HepG2 (cell line): ENCODE measurements around the gene ATOSB. TPM values are rescaled to one million over a fixed set of nuclear protein-coding genes. Genes with fewer than 3 reads are reported as not detected.

Experiments used
- ADNP ChIP-seq: sonication (generic); formaldehyde crosslinking; IDR thresholded peaks from 2 replicates; pipeline ENCODE4 v1.4.0; 2020; ENCODE audit warnings: missing genetic modification reagents
- ARHGAP35 ChIP-seq: sonication (generic); formaldehyde crosslinking; IDR thresholded peaks from 2 replicates; pipeline ENCODE4 v1.9.0; 2022; ENCODE audit warnings: mild to moderate bottlenecking, inconsistent platforms, moderate library complexity, missing genetic modification reagents, borderline replicate concordance
- EHMT2 ChIP-seq: fragments of 200-600 bp; sonication (generic); IDR thresholded peaks from 2 replicates; pipeline ENCODE4 v1.7.0; 2017; ENCODE audit warnings: antibody characterized with exemption, low read depth, low read length, borderline replicate concordance
- RAD51 ChIP-seq: fragments of 450-650 bp; IDR thresholded peaks from 2 replicates; pipeline ENCODE4 v1.6.1; 2016; ENCODE audit warnings: borderline replicate concordance
- RBM22 ChIP-seq: fragments of 200-400 bp; formaldehyde crosslinking; optimal IDR thresholded peaks from 2 replicates; pipeline ENCODE3; 2017; ENCODE audit warnings: mild to moderate bottlenecking, low read length, moderate library complexity
- RXRA ChIP-seq: sonication (generic); formaldehyde crosslinking; IDR thresholded peaks from 2 replicates; pipeline ENCODE4 v1.5.1; 2020; ENCODE audit warnings: missing genetic modification reagents
- TBL1XR1 ChIP-seq: fragments of 150-350 bp; IDR thresholded peaks from 2 replicates; pipeline ENCODE4 v1.6.1; 2014; ENCODE audit warnings: borderline replicate concordance, low read length; ENCODE audit not compliant: partially characterized antibody
- ZFP36L1 ChIP-seq: sonication (generic); formaldehyde crosslinking; IDR thresholded peaks from 2 replicates; pipeline ENCODE4 v1.8.0; 2022; ENCODE audit warnings: mild to moderate bottlenecking, missing genetic modification reagents, moderate library complexity
- ZFYVE20 ChIP-seq: sonication (generic); formaldehyde crosslinking; IDR thresholded peaks from 2 replicates; pipeline ENCODE4 v1.8.0; 2023; ENCODE audit warnings: low read depth, mild to moderate bottlenecking, moderate library complexity, missing genetic modification reagents, borderline replicate concordance
- ZKSCAN5 ChIP-seq: sonication (generic); formaldehyde crosslinking; IDR thresholded peaks from 2 replicates; pipeline ENCODE4 v1.5.1; 2020; ENCODE audit warnings: mild to moderate bottlenecking, missing genetic modification reagents
- ZMYM2 ChIP-seq: sonication (generic); formaldehyde crosslinking; IDR thresholded peaks from 2 replicates; pipeline ENCODE4 v1.8.0; 2022; ENCODE audit warnings: mild to moderate bottlenecking, missing genetic modification reagents
- ZNF20 ChIP-seq: sonication (generic); formaldehyde crosslinking; IDR thresholded peaks from 2 replicates; pipeline ENCODE4 v1.4.0; 2020; ENCODE audit warnings: mild to moderate bottlenecking, moderate library complexity, missing genetic modification reagents
- ZNF274 ChIP-seq: sonication (generic); formaldehyde crosslinking; IDR thresholded peaks from 2 replicates; pipeline ENCODE4 v1.5.1; 2020; ENCODE audit warnings: mild to moderate bottlenecking, missing genetic modification reagents
- ZNF335 ChIP-seq: sonication (generic); formaldehyde crosslinking; IDR thresholded peaks from 2 replicates; pipeline ENCODE4 v1.4.0; 2020; ENCODE audit warnings: missing genetic modification reagents
- ZNF431 ChIP-seq: sonication (generic); formaldehyde crosslinking; IDR thresholded peaks from 2 replicates; pipeline ENCODE4 v1.9.0; 2022; ENCODE audit warnings: missing genetic modification reagents, low read depth, mild to moderate bottlenecking, borderline replicate concordance
- ZNF557 ChIP-seq: sonication (generic); formaldehyde crosslinking; IDR thresholded peaks from 2 replicates; pipeline ENCODE4 v1.4.0; 2020; ENCODE audit warnings: missing genetic modification reagents
- ZNF670 ChIP-seq: sonication (generic); formaldehyde crosslinking; IDR thresholded peaks from 2 replicates; pipeline ENCODE4 v1.8.0; 2022; ENCODE audit warnings: mild to moderate bottlenecking, missing genetic modification reagents, borderline replicate concordance
- polyA plus RNA-seq, 8 experiments: library from polyadenylated mRNA; depleted of rRNA in 3 of 8; stranded (reverse) in 7 of 8; unstranded in 1 of 8; fragments of >200 nt; fragmentation: Illumina TruSeq in 4 of 8; extraction: Trizol in 4 of 8; gene quantifications; 2 replicates each; pipeline versions ENCODE4 v1.2.1 to v1.2.3, GENCODE V29; 2011 to 2016; ENCODE audit warnings: low read depth in 4 of 8, missing spikeins in 1 of 8, mixed read lengths in 1 of 8; ENCODE audit not compliant: insufficient read depth in 1 of 8
- total RNA-seq, 5 experiments: library from RNA; depleted of rRNA; stranded (reverse); fragments of >200 nt; fragmentation: Illumina TruSeq; extraction: Trizol; gene quantifications; 2 replicates each; pipeline ENCODE4 v1.2.3, GENCODE V29; 2016; ENCODE audit warnings: low read depth in 1 of 5
- TF ChIP-seq, protein P1 (sequence below): sonication (generic); formaldehyde crosslinking; IDR thresholded peaks from 2 replicates; pipeline ENCODE4 v1.5.0; 2020; ENCODE audit warnings: mild to moderate bottlenecking, missing genetic modification reagents
- TF ChIP-seq, protein P2 (sequence below): sonication (generic); formaldehyde crosslinking; IDR thresholded peaks from 2 replicates; pipeline ENCODE4 v1.5.1; 2020; ENCODE audit warnings: missing genetic modification reagents, mild to moderate bottlenecking, borderline replicate concordance
- TF ChIP-seq, protein P3 (sequence below): sonication (generic); formaldehyde crosslinking; IDR thresholded peaks from 2 replicates; pipeline ENCODE4 v1.5.0; 2020; ENCODE audit warnings: missing genetic modification reagents
- TF ChIP-seq, protein P4 (sequence below): sonication (generic); formaldehyde crosslinking; IDR thresholded peaks from 2 replicates; pipeline ENCODE4 v1.8.0; 2022; ENCODE audit warnings: mild to moderate bottlenecking, missing genetic modification reagents, moderate library complexity
- TF ChIP-seq, protein P5 (sequence below): sonication (generic); formaldehyde crosslinking; IDR thresholded peaks from 2 replicates; pipeline ENCODE4 v1.4.0; 2020; ENCODE audit warnings: missing genetic modification reagents

ATOSB gene
- total and polyA plus RNA-seq, 2 of the 13 experiments (the other 11 are each of a cell fraction or from before 2014, with no cell fraction given) = 1.9 to 6.4 TPM

DNA sequence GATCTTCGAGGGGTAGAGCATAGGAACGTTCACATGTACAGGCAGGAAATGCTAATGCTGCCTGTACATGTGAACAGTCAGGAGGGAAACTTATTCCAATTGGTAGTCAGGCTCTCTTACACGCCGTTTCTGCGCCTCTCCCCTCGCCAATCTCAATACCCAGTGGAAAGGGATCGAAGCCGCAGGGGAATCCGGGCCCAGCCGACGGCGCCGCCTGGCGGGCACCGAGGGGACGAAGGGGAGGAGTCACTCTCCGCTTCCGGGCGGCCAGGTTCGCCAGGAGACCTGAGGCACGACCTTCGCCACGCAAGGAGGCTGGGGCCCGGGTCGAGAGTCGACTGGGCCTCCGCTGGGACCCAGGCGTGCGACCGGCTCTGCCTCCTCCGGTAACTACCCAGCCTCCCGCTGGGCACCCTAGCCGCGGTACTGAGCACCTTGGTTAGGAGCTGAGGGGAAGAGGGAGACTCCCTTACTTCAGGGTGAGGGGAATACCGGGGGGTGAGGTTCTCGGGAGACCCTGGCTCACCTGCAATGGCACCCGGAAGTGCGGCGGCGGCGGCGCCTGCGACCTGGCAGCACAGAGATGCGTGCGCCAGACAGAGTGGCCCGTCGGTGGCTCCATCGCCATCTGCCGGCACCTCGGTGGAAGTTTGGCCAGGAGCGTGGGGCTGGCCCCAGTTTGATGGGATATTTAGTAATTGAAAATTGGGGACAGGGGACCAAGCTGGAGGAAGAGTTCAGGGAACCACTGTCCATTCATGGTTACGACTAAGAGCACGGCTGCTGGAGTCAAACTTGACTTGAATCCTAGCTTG, 19.4 kb downstream of the ATOSB start, which contains the start of gene PIGO (continued):
- peak; percentile 38 for TF ChIP-seq RBM22
- TF ChIP-seq ARHGAP35 = peak; percentile 98
- TF ChIP-seq ZMYM2 (CRISPR knock-in tag) = no peak; the same call in 1 of the 2 replicates
- TF ChIP-seq RXRA = peak; percentile 89
- no peak for TF ChIP-seq ZFYVE20 (CRISPR knock-in tag)
- TF ChIP-seq TBL1XR1 = no peak
- 0 out of 2 replicates have a peak, but pooled peaks have one; percentile 55 for TF ChIP-seq ZKSCAN5 (CRISPR knock-in tag)
- TF ChIP-seq ADNP (CRISPR knock-in tag) = no peak
- TF ChIP-seq ZNF20 (CRISPR knock-in tag) = no peak
- TF ChIP-seq, protein P1, sequence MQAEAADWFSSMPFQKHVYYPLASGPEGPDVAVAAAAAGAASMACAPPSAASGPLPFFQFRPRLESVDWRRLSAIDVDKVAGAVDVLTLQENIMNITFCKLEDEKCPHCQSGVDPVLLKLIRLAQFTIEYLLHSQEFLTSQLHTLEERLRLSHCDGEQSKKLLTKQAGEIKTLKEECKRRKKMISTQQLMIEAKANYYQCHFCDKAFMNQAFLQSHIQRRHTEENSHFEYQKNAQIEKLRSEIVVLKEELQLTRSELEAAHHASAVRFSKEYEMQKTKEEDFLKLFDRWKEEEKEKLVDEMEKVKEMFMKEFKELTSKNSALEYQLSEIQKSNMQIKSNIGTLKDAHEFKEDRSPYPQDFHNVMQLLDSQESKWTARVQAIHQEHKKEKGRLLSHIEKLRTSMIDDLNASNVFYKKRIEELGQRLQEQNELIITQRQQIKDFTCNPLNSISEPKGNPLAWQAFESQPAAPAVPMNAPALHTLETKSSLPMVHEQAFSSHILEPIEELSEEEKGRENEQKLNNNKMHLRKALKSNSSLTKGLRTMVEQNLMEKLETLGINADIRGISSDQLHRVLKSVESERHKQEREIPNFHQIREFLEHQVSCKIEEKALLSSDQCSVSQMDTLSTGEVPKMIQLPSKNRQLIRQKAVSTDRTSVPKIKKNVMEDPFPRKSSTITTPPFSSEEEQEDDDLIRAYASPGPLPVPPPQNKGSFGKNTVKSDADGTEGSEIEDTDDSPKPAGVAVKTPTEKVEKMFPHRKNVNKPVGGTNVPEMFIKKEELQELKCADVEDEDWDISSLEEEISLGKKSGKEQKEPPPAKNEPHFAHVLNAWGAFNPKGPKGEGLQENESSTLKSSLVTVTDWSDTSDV (CRISPR knock-in tag) = no peak
- TF ChIP-seq RAD51 = no peak
- TF ChIP-seq, protein P2, sequence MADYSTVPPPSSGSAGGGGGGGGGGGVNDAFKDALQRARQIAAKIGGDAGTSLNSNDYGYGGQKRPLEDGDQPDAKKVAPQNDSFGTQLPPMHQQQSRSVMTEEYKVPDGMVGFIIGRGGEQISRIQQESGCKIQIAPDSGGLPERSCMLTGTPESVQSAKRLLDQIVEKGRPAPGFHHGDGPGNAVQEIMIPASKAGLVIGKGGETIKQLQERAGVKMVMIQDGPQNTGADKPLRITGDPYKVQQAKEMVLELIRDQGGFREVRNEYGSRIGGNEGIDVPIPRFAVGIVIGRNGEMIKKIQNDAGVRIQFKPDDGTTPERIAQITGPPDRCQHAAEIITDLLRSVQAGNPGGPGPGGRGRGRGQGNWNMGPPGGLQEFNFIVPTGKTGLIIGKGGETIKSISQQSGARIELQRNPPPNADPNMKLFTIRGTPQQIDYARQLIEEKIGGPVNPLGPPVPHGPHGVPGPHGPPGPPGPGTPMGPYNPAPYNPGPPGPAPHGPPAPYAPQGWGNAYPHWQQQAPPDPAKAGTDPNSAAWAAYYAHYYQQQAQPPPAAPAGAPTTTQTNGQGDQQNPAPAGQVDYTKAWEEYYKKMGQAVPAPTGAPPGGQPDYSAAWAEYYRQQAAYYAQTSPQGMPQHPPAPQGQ (CRISPR knock-in tag) = no peak
- TF ChIP-seq, protein P3, sequence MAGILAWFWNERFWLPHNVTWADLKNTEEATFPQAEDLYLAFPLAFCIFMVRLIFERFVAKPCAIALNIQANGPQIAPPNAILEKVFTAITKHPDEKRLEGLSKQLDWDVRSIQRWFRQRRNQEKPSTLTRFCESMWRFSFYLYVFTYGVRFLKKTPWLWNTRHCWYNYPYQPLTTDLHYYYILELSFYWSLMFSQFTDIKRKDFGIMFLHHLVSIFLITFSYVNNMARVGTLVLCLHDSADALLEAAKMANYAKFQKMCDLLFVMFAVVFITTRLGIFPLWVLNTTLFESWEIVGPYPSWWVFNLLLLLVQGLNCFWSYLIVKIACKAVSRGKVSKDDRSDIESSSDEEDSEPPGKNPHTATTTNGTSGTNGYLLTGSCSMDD (CRISPR knock-in tag) = no peak
- peak; percentile 99 for TF ChIP-seq ZNF670 (CRISPR knock-in tag)
- TF ChIP-seq, protein P4, sequence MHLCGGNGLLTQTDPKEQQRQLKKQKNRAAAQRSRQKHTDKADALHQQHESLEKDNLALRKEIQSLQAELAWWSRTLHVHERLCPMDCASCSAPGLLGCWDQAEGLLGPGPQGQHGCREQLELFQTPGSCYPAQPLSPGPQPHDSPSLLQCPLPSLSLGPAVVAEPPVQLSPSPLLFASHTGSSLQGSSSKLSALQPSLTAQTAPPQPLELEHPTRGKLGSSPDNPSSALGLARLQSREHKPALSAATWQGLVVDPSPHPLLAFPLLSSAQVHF (CRISPR knock-in tag) = no peak; the same call in 1 of the 2 replicates
- TF ChIP-seq ZNF335 (CRISPR knock-in tag) = peak; percentile 85; the same call in 1 of the 2 replicates
- TF ChIP-seq ZFP36L1 (CRISPR knock-in tag) = no peak
- TF ChIP-seq, protein P5, sequence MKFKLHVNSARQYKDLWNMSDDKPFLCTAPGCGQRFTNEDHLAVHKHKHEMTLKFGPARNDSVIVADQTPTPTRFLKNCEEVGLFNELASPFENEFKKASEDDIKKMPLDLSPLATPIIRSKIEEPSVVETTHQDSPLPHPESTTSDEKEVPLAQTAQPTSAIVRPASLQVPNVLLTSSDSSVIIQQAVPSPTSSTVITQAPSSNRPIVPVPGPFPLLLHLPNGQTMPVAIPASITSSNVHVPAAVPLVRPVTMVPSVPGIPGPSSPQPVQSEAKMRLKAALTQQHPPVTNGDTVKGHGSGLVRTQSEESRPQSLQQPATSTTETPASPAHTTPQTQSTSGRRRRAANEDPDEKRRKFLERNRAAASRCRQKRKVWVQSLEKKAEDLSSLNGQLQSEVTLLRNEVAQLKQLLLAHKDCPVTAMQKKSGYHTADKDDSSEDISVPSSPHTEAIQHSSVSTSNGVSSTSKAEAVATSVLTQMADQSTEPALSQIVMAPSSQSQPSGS (CRISPR knock-in tag) = peak; percentile 84
- peak; percentile 86; the same call in 1 of the 2 replicates for TF ChIP-seq ZNF431 (CRISPR knock-in tag)
- TF ChIP-seq EHMT2 = no peak
- no peak for TF ChIP-seq ZNF557 (CRISPR knock-in tag)
- peak; percentile 70 for TF ChIP-seq ZNF274 (CRISPR knock-in tag)
